Activated CD8-positive, alpha-beta T cell treated with anti-CD3 and anti-CD28 coated beads for 36 hours (primary cell): ENCODE results near the gene CYTH3. TPM values are rescaled to one million over a fixed set of nuclear protein-coding genes. Genes with fewer than 3 reads are reported as not detected.

ENCODE experiments used
- ATAC-seq: fragments of 200-7000 bp; cut with Tn5 transposase; one replicate; pipeline ENCODE4 v1.10.0; 2021; ENCODE audit warnings: mild to moderate bottlenecking, moderate library complexity
- CTCF ChIA-PET: fragments of 350-600 bp; sonication (Branson Sonifier 250); formaldehyde crosslinking; loops from one replicate; lab custom pipeline; 2021; ENCODE audit warnings: antibody characterized with exemption; lab: Charles Lee
- POLR2A ChIA-PET: fragments of 350-600 bp; sonication (Branson Sonifier 250); formaldehyde crosslinking; loops from one replicate; lab custom pipeline; 2021; ENCODE audit warnings: antibody characterized with exemption; lab: Charles Lee
- DNase-seq: peaks from one replicate; pipeline ENCODE4 v3.0.0-alpha.2; 2020
- H3K27ac Mint-ChIP-seq: one replicate; pipeline ENCODE4 v1.8.0; 2021; ENCODE audit warnings: mild to moderate bottlenecking, mixed read lengths
- H3K27me3 Mint-ChIP-seq: one replicate; pipeline ENCODE4 v1.8.0; 2021; ENCODE audit warnings: mixed read lengths
- H3K36me3 Mint-ChIP-seq: one replicate; pipeline ENCODE4 v1.8.0; 2021; ENCODE audit warnings: low read depth, mixed read lengths
- H3K4me1 Mint-ChIP-seq: one replicate; pipeline ENCODE4 v1.8.0; 2021; ENCODE audit warnings: low read depth, mixed read lengths
- H3K4me3 Mint-ChIP-seq: one replicate; pipeline ENCODE4 v1.8.0; 2021; ENCODE audit warnings: mild to moderate bottlenecking, moderate library complexity, mixed read lengths
- H3K9me3 Mint-ChIP-seq: one replicate; pipeline ENCODE4 v1.8.0; 2021; ENCODE audit warnings: mixed read lengths
- intact Hi-C: fragments of 100-400 bp; cut with micrococcal nuclease; formaldehyde crosslinking; loops from one replicate; pipeline ENCODE4 v1.10.0; 2022
- total RNA-seq, 2 experiments: library from RNA; stranded (reverse); gene quantifications; one replicate each; pipeline ENCODE4 v1.2.3, GENCODE V29; 2021
- TF ChIP-seq, protein P1 (sequence below): fragments of 200-600 bp; IDR thresholded peaks from one replicate; pipeline ENCODE4 v1.8.0; 2022; ENCODE audit warnings: antibody characterized with exemption, mild to moderate bottlenecking

CYTH3 gene
- total RNA-seq, 2 experiments from 2014 or later: 0.92 to 2.3 TPM

DNA sequence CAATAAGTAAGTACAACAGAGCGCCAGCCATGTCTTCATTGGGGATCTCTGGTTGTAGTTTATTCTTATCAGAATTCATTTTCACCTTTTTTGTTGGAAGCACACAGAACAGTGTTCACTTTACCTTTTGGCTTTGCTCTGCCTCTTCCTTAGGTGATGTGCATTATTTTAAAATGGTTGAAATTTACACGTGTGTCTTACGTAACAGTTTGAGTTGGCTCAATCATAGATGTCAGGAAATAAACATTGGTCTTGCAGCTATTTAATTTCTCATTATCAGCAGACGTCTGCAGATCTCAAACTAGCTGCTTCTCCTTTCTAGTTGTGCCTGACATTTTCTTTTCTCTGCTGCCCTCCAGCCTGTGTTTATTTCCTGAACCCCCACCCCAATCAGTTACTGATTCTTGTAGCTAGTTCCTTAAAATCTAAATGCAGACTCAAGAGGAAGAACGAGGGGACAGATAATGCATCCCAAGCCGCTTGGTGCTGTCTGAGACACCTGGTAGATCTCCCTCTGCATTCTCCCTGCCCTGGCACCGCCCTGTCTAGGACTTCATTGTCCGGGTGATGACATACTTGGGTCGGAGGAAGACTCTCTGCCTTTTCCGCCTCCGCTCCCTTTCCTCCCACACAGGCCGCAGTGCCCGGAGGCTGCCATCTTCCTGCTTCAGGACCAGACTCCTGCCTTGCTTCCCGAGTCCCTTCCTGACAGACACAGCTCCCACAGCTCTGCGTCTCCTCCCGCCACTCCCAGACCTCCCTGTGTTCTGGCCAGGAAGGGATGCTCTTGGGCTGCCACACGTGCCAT, 133.0 kb downstream of the CYTH3 start:
- TF ChIP-seq, protein P1, sequence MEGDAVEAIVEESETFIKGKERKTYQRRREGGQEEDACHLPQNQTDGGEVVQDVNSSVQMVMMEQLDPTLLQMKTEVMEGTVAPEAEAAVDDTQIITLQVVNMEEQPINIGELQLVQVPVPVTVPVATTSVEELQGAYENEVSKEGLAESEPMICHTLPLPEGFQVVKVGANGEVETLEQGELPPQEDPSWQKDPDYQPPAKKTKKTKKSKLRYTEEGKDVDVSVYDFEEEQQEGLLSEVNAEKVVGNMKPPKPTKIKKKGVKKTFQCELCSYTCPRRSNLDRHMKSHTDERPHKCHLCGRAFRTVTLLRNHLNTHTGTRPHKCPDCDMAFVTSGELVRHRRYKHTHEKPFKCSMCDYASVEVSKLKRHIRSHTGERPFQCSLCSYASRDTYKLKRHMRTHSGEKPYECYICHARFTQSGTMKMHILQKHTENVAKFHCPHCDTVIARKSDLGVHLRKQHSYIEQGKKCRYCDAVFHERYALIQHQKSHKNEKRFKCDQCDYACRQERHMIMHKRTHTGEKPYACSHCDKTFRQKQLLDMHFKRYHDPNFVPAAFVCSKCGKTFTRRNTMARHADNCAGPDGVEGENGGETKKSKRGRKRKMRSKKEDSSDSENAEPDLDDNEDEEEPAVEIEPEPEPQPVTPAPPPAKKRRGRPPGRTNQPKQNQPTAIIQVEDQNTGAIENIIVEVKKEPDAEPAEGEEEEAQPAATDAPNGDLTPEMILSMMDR: no peak
- H3K4me1 Mint-ChIP-seq: no peaks in the 10 kb centered on the region
- intact Hi-C loops: no loop called here
- no peaks in the 10 kb centered on the region for H3K9me3 Mint-ChIP-seq
- DNase-seq: no peak
- no peak overlapping the region for H3K27ac Mint-ChIP-seq
- ATAC-seq: no peak
- no peak overlapping the region for H3K4me3 Mint-ChIP-seq
- ChIA-PET CTCF (interaction anchor here (2.1 kb wide), 1 partner anchor 184 kb away, joined by 10 read pairs; no protein-coding TSS in a partner anchor), POLR2A (no interaction called here)
- no peaks in the 10 kb centered on the region for H3K27me3 Mint-ChIP-seq
- peaks cover 12% of the 10 kb centered on the region for H3K36me3 Mint-ChIP-seq

DNA sequence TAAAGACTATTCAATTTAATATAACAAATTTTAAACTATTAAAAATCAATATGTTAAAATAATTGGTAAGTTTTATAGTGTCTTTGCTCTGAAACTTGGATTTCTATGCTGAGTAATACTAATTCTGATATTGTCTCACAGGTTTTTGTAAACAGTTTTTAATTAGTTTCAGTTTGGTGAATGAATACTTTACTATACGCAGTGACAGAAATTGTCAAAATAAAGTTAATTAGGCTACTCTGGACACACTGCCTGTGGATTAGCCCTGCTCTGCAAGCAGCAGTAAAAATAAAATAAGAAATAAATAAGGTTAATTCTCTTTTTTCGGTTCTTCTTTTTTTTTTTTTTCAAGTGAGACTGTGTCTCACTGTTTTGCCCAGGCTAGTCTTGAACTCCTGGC, 135.9 kb downstream of the CYTH3 start:
- Mint-ChIP-seq H3K36me3 (peaks cover 14% of the 10 kb centered on the region), H3K27ac (no peak overlapping the region), H3K4me3 (no peak overlapping the region), H3K27me3 (no peaks in the 10 kb centered on the region), H3K9me3 (no peaks in the 10 kb centered on the region), H3K4me1 (peaks cover 3% of the 10 kb centered on the region)
- ChIA-PET CTCF (no interaction called here), POLR2A (no interaction called here)
- ATAC-seq: no peak
- intact Hi-C loops: no loop called here
- TF ChIP-seq, protein P1: no peak
- DNase-seq: no peak

- Mint-ChIP-seq H3K9me3 (no peaks in the 10 kb centered on the region), H3K36me3 (peaks cover 21% of the 10 kb centered on the region), H3K4me1 (peaks cover 5% of the 10 kb centered on the region), H3K4me3 (no peak overlapping the region), H3K27me3 (no peaks in the 10 kb centered on the region), H3K27ac (no peak overlapping the region)
- ChIA-PET POLR2A (interaction anchor here (1.1 kb wide), 1 partner anchor 162 kb away, joined by 3 read pairs; no protein-coding TSS in a partner anchor), CTCF (interaction anchor here (1.1 kb wide), 1 partner anchor 199 kb away, joined by 3 read pairs; no protein-coding TSS in a partner anchor)
- DNase-seq (no peak), ATAC-seq (no peak)
- TF ChIP-seq, protein P1: no peak
- intact Hi-C loops: no loop called here
These were observed 139.2 kb downstream of the CYTH3 start for GRCh38 chr7:6133249-6133648.

DNA sequence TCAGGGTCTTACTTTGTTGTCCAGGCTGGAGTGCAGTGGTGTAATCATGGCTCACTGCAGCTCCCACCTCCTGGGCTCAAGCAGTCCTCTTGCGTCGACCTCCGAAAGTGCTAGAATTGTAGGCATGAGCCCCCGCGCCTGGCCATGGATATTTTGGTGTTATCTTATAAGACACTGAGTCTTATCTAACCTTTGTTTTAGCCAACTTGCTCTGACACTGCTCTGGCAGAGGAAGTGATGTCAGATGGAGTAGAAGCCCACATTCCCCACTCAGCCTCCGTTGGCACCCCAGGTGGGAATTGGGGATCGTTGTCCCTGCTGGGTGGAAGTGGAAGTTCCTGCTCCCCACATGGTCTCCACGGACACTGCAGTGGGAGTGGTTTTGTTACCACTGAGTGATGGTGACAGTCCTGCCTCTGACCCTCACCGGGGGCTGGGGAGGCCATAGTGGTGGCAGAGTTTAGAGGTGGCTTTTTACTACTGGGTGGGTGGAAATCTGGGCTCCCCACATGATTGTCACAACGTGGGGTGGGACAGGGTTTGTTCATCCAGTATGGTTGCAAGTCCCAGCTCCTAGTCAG, 142.3 kb downstream of the CYTH3 start:
- Mint-ChIP-seq H3K9me3 (no peaks in the 10 kb centered on the region), H3K27me3 (no peaks in the 10 kb centered on the region), H3K36me3 (peaks cover 25% of the 10 kb centered on the region), H3K4me3 (no peak overlapping the region), H3K27ac (no peak overlapping the region), H3K4me1 (peaks cover 5% of the 10 kb centered on the region)
- DNase-seq: no peak
- CTCF ChIA-PET: no interaction called here
- TF ChIP-seq, protein P1: no peak
- no peak for ATAC-seq
- intact Hi-C loops: no loop called here
- POLR2A ChIA-PET: no interaction called here

- H3K27me3 Mint-ChIP-seq: no peaks in the 10 kb centered on the region
- POLR2A ChIA-PET: no interaction called here
- intact Hi-C loops: no loop called here
These were observed 144.2 kb downstream of the CYTH3 start for GRCh38 chr7:6128205-6128604.

More at GRCh38 chr7:6128205-6128604, 144.2 kb downstream of the CYTH3 start:
- Mint-ChIP-seq H3K9me3 (no peaks in the 10 kb centered on the region), H3K4me3 (no peak overlapping the region), H3K27ac (peak overlapping the region; percentile 10), H3K4me1 (peaks cover 5% of the 10 kb centered on the region), H3K36me3 (peaks cover 32% of the 10 kb centered on the region)
- ATAC-seq: no peak
- CTCF ChIA-PET: no interaction called here
- TF ChIP-seq, protein P1: no peak
- DNase-seq: no peak
